SU-DHL-6 (cell line): Measurements from ENCODE around the gene CPNE1.
A peak's percentile ranks its signal among the peaks of the same experiment; 100 is the strongest.

ENCODE experiments used
- H2AFZ ChIP-seq: fragments of 200-600 bp; sonication (generic); 2 replicates; pipeline ENCODE4 v1.6.1; 2014; ENCODE audit warnings: low read depth, mild to moderate bottlenecking, moderate library complexity, mixed read lengths, antibody characterized with exemption, low read length; ENCODE audit not compliant: severe bottlenecking
- H3F3A ChIP-seq: fragments of 200-600 bp; shearing (Covaris generic); 2 replicates; pipeline ENCODE4 v1.6.0; 2016; ENCODE audit warnings: antibody characterized with exemption, mild to moderate bottlenecking; ENCODE audit not compliant: insufficient read depth
- H3K27ac ChIP-seq: fragments of 200-600 bp; sonication (generic); 2 replicates; pipeline ENCODE4 v1.5.1; 2016; ENCODE audit warnings: low read depth, mild to moderate bottlenecking, low read length, moderate library complexity, mixed read lengths
- H3K27me3 ChIP-seq: fragments of 200-600 bp; sonication (generic), shearing (Covaris generic); 2 replicates; pipeline ENCODE4 v1.6.0; 2014; ENCODE audit warnings: mild to moderate bottlenecking, low read length
- H3K36me3 ChIP-seq: fragments of 200-600 bp; sonication (generic); 2 replicates; pipeline ENCODE4 v1.6.1; 2014; ENCODE audit warnings: mild to moderate bottlenecking, low read length, mixed read lengths
- H3K4me2 ChIP-seq: fragments of 300-600, 200-600 bp; shearing (Covaris generic), sonication (generic); 2 replicates; pipeline ENCODE4 v1.6.0; 2014; ENCODE audit warnings: low read length, low read depth, mild to moderate bottlenecking; ENCODE audit not compliant: poor library complexity, severe bottlenecking
- H3K4me3 ChIP-seq: fragments of 200-600 bp; sonication (generic); 2 replicates; pipeline ENCODE4 v1.5.1; 2014; ENCODE audit warnings: antibody characterized with exemption, low read length, mild to moderate bottlenecking, mixed read lengths; ENCODE audit not compliant: insufficient read depth, poor library complexity, severe bottlenecking
- H3K79me2 ChIP-seq: fragments of 200-600 bp; sonication (generic); 2 replicates; pipeline ENCODE4 v1.6.1; 2014; ENCODE audit warnings: mild to moderate bottlenecking, low read length, moderate library complexity; ENCODE audit not compliant: insufficient read depth
- H3K9ac ChIP-seq: fragments of 200-600 bp; sonication (generic); 2 replicates; pipeline ENCODE4 v1.7.0; 2014; ENCODE audit warnings: mild to moderate bottlenecking, low read length
- H3K9me2 ChIP-seq: fragments of 200-600 bp; sonication (generic); replicated peaks from 2 replicates; pipeline ENCODE4 v1.6.1; 2014; ENCODE audit warnings: low read length; ENCODE audit not compliant: insufficient read depth
- H3K9me3 ChIP-seq: fragments of 200-600 bp; sonication (generic); 2 replicates; pipeline ENCODE4 v1.6.1; 2014; ENCODE audit warnings: low read length, mixed read lengths; ENCODE audit not compliant: insufficient read depth
- H4K20me1 ChIP-seq: fragments of 200-600 bp; sonication (generic); 2 replicates; pipeline ENCODE4 v1.6.1; 2014; ENCODE audit warnings: low read depth, mild to moderate bottlenecking, antibody characterized with exemption, low read length, moderate library complexity, mixed read lengths
- CTCF ChIP-seq: fragments of 200-600 bp; sonication (generic); IDR thresholded peaks from one replicate; pipeline ENCODE4 v1.5.1; 2017; ENCODE audit warnings: antibody characterized with exemption, mild to moderate bottlenecking, low read length, moderate library complexity; ENCODE audit not compliant: insufficient read depth, poor library complexity, severe bottlenecking
- EZH2phosphoT487 ChIP-seq: fragments of 200-600 bp; sonication (generic), shearing (Covaris generic); conservative IDR thresholded peaks from 2 replicates; pipeline ENCODE4 v1.6.1; 2018; ENCODE audit warnings: mild to moderate bottlenecking, antibody characterized with exemption, low read length, moderate library complexity, mixed read lengths

The CPNE1 gene

GRCh38 chr20:35661053-35661452 is 3.6 kb downstream of the CPNE1 start:
- 0 out of 2 replicates have a peak, but pooled peaks cover 5% of the 10 kb centered on the region for H3K36me3 ChIP-seq
- H4K20me1 ChIP-seq, result peaks cover 62% of the 10 kb centered on the region
- no peak overlapping the region for H3K27ac ChIP-seq
- H3K9ac ChIP-seq, result no peak overlapping the region
- peak overlapping the region; percentile 93 for H3K4me2 ChIP-seq
- no peaks in the 10 kb centered on the region for H3K9me2 ChIP-seq
- H2AFZ ChIP-seq, result no peak overlapping the region
- H3K9me3 ChIP-seq, result no peaks in the 10 kb centered on the region
- no peak overlapping the region for H3K4me3 ChIP-seq
- TF ChIP-seq CTCF (no peak), EZH2phosphoT487 (no peak)
- peaks cover 3% of the 10 kb centered on the region; the same call in 1 of the 2 replicates for H3F3A ChIP-seq
- H3K27me3 ChIP-seq, result no peaks in the 10 kb centered on the region
- peaks cover 86% of the 10 kb centered on the region for H3K79me2 ChIP-seq

GRCh38 chr20:35660122-35660937 is 4.4 kb downstream of the CPNE1 start:
- Histone ChIP-seq H3K27me3 (no peaks in the 10 kb centered on the region), H3K9ac (no peak overlapping the region), H3K36me3 (peaks cover 11% of the 10 kb centered on the region; the same call in 1 of the 2 replicates), H3K4me2 (peak overlapping the region; percentile 93), H2AFZ (no peak overlapping the region), H3K79me2 (peaks cover 94% of the 10 kb centered on the region), H4K20me1 (peaks cover 70% of the 10 kb centered on the region), H3F3A (peaks cover 3% of the 10 kb centered on the region; the same call in 1 of the 2 replicates), H3K9me2 (no peaks in the 10 kb centered on the region), H3K4me3 (no peak overlapping the region), H3K27ac (no peak overlapping the region), H3K9me3 (no peaks in the 10 kb centered on the region)
- TF ChIP-seq CTCF, result no peak
- TF ChIP-seq EZH2phosphoT487, result no peak

GRCh38 chr20:35657271-35657670 is 7.4 kb downstream of the CPNE1 start:
- no peaks in the 10 kb centered on the region for H3K27me3 ChIP-seq
- peaks cover 31% of the 10 kb centered on the region for H3K36me3 ChIP-seq

More at GRCh38 chr20:35657271-35657670, 7.4 kb downstream of the CPNE1 start:
- no peak overlapping the region for H2AFZ ChIP-seq
- TF ChIP-seq EZH2phosphoT487 (no peak), CTCF (no peak)
- H3K9me3 ChIP-seq, result no peaks in the 10 kb centered on the region
- peaks cover 70% of the 10 kb centered on the region for H4K20me1 ChIP-seq
- peaks cover 3% of the 10 kb centered on the region; the same call in 1 of the 2 replicates for H3F3A ChIP-seq
- no peak overlapping the region for H3K27ac ChIP-seq
- H3K9ac ChIP-seq, result no peak overlapping the region
- no peaks in the 10 kb centered on the region for H3K9me2 ChIP-seq
- H3K4me3 ChIP-seq, result no peak overlapping the region
- peaks cover 100% of the 10 kb centered on the region for H3K79me2 ChIP-seq
- H3K4me2 ChIP-seq, result no peak overlapping the region
